ENCODE measurements around the gene NACAD.

The NACAD gene

GRCh38 chr7:45075871-45076796, 12.6 kb downstream of the NACAD start:
- TF ChIP-seq, protein P1, sequence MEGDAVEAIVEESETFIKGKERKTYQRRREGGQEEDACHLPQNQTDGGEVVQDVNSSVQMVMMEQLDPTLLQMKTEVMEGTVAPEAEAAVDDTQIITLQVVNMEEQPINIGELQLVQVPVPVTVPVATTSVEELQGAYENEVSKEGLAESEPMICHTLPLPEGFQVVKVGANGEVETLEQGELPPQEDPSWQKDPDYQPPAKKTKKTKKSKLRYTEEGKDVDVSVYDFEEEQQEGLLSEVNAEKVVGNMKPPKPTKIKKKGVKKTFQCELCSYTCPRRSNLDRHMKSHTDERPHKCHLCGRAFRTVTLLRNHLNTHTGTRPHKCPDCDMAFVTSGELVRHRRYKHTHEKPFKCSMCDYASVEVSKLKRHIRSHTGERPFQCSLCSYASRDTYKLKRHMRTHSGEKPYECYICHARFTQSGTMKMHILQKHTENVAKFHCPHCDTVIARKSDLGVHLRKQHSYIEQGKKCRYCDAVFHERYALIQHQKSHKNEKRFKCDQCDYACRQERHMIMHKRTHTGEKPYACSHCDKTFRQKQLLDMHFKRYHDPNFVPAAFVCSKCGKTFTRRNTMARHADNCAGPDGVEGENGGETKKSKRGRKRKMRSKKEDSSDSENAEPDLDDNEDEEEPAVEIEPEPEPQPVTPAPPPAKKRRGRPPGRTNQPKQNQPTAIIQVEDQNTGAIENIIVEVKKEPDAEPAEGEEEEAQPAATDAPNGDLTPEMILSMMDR (IDR thresholded peaks at IDR 0.05) = no peak
- no peak for TF ChIP-seq ZFX (IDR thresholded peaks at IDR 0.05; ENCODE audit: borderline replicate concordance)
- H3K27ac ChIP-seq = no peak overlapping the region

- no peak for TF ChIP-seq ZFX (IDR thresholded peaks at IDR 0.05; ENCODE audit: borderline replicate concordance)
- TF ChIP-seq, protein P1 (IDR thresholded peaks at IDR 0.05) = no peak
- H3K27ac ChIP-seq = no peak overlapping the region
Observed at GRCh38 chr7:45075355-45075644, 13.5 kb downstream of the NACAD start.

GRCh38 chr7:45074528-45075354, 14.0 kb downstream of the NACAD start:
- H3K27ac ChIP-seq = peak overlapping the region; percentile 58
- TF ChIP-seq ZFX (IDR thresholded peaks at IDR 0.05; ENCODE audit: borderline replicate concordance) = no peak
- TF ChIP-seq, protein P1 (IDR thresholded peaks at IDR 0.05) = no peak

- TF ChIP-seq ZFX (IDR thresholded peaks at IDR 0.05; ENCODE audit: borderline replicate concordance) = no peak
- TF ChIP-seq, protein P1 (IDR thresholded peaks at IDR 0.05) = no peak
- H3K27ac ChIP-seq = peak overlapping the region; percentile 58
Observed at GRCh38 chr7:45073786-45074527, 14.8 kb downstream of the NACAD start.

GRCh38 chr7:45073031-45073785, 15.6 kb downstream of the NACAD start:
- TF ChIP-seq, protein P1 (IDR thresholded peaks at IDR 0.05) = no peak
- no peak for TF ChIP-seq ZFX (IDR thresholded peaks at IDR 0.05; ENCODE audit: borderline replicate concordance)
- peak overlapping the region; percentile 58 for H3K27ac ChIP-seq

DNA sequence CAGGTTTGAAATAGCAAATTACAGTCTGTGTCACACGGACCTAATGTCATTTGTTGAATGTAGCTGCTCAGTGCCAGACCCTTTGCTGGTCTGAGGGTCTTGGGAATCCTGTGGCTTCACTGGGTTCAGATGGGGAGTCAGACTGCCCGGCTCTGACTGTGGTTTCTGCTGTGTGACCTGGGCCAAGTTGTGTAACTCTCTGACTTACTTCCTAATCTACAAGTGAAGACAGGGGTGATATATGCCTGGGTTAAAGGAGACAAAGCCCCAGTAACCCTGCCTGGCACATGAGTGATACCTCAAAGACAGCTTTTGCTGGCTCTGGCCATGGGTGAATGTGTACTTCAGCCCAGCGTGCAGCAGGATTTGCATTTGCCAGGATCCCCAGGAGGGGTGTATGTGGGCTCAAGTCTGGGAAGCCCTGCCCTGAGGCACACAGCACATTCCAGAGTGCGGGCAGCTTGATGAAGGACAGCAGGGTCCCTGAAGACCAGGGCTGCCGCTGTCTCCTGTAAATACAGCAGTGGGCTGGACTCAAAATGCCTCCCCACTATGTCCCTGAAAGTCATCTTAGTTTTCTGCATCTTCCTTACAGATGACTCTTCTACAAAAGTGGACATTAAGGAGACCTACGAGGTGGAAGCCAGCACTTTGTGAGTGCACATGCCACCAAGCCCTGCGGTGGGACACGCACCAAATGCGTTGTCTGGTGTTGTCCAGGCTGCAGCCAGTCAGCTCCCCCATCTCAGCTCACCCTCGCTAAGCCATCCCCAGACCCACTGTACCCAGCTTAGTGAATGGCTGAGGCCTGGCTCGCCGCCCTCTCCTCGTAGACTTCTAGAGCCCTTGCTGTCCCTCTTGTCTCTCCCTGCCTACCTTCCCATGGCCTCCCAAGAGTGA, 16.4 kb downstream of the NACAD start:
- TF ChIP-seq ZFX (IDR thresholded peaks at IDR 0.05; ENCODE audit: borderline replicate concordance) = no peak
- TF ChIP-seq, protein P1 (IDR thresholded peaks at IDR 0.05) = no peak
- peak overlapping the region; percentile 58 for H3K27ac ChIP-seq
